Endothelial cell of umbilical vein (primary cell): ENCODE data around the gene PLPPR2.

Experiments
- POLR2AphosphoS5 ChIP-seq: IDR thresholded peaks from 2 replicates; pipeline ENCODE4 v1.6.1; 2012; ENCODE audit warnings: low read depth, mild to moderate bottlenecking, control low read depth, low read length, moderate library complexity; ENCODE audit not compliant: insufficient read depth
- TF ChIP-seq, protein P1 (sequence below): IDR thresholded peaks from 2 replicates; pipeline ENCODE4 v1.6.1; 2011; ENCODE audit not compliant: insufficient read depth, insufficient read length

DNA sequence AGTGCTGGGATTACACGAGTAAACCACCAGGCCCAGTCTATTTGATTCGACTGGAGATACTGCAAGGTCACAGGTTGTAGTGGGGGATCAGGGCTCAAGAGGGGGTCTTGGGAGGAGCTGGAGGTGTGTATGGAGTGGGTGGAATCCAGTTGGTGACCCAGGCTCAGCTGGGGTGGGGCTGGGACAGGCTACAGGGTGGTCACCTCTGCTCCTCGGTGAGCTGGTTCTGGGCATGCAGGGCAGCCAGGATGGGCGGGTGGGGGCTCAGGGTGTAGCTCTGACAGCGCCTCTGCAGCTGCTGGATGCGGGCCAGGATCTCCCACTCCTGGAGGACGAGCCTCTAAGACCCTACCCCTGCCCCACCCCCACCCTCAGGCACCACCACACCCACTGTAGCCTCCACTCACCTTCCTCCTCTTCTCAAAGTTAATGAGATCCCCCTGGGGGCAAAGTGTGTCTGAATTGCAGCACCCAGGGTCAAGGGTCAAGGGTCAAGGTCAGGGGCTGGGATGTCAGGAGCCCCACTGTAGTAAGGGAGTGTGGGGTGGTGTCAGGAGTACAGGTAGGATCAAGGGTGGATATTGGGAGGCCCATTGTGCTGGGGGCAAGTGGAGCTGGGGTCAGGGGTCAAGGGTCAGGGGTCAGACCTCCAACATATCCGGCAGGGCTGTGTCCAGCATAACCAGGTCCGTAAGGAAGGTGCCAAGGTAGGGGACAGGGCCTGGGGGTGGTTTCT lies 46.7 kb downstream of the PLPPR2 start:
- TF ChIP-seq POLR2AphosphoS5, result no peak
- TF ChIP-seq, protein P1, sequence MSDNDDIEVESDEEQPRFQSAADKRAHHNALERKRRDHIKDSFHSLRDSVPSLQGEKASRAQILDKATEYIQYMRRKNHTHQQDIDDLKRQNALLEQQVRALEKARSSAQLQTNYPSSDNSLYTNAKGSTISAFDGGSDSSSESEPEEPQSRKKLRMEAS, result no peak
